Right kidney (tissue), 1 donor: ENCODE results near the gene CTSH.
"Not testable (repeated sequence)": the region's sequence is repeated elsewhere in the genome, so short reads cannot be mapped to it uniquely, and the experiment has no call there.

ENCODE experiments used
- DNase-seq: peaks from one replicate; pipeline ENCODE4 v3.0.0-alpha.2; 2016

Gene CTSH

GRCh38 chr15:78944202-78944625 is 632 bp downstream of the CTSH start:
- no peak for DNase-seq

- DNase-seq: peak; percentile 22
These were observed 1.2 kb downstream of the CTSH start for GRCh38 chr15:78943692-78944091.

GRCh38 chr15:78942741-78943140 is 2.1 kb downstream of the CTSH start:
- DNase-seq: no peak

GRCh38 chr15:78938658-78939488 is 6.0 kb downstream of the CTSH start:
- no peak for DNase-seq

GRCh38 chr15:78937132-78937739 is 7.6 kb downstream of the CTSH start:
- no peak for DNase-seq

- no peak for DNase-seq
These were observed 10.2 kb downstream of the CTSH start for GRCh38 chr15:78934655-78935023.

GRCh38 chr15:78933823-78934654 is 10.8 kb downstream of the CTSH start:
- peak; percentile 55 for DNase-seq

- no peak for DNase-seq
These were observed 11.5 kb downstream of the CTSH start for GRCh38 chr15:78933187-78933822.

GRCh38 chr15:78932258-78932808 is 12.5 kb downstream of the CTSH start:
- no peak for DNase-seq

GRCh38 chr15:78931439-78932257 is 13.2 kb downstream of the CTSH start:
- no peak for DNase-seq

GRCh38 chr15:78930577-78931388 is 14.1 kb downstream of the CTSH start:
- peak; percentile 25 for DNase-seq

- DNase-seq: no peak
These were observed 15.1 kb downstream of the CTSH start for GRCh38 chr15:78929536-78930264.

- DNase-seq: no peak
These were observed 16.2 kb downstream of the CTSH start for GRCh38 chr15:78928616-78929093.

GRCh38 chr15:78928176-78928575 is 16.7 kb downstream of the CTSH start:
- DNase-seq: not testable (repeated sequence)

- DNase-seq: no peak
These were observed 17.6 kb downstream of the CTSH start for GRCh38 chr15:78927077-78927790.

- no peak for DNase-seq
These were observed 18.7 kb downstream of the CTSH start for GRCh38 chr15:78925956-78926743.

- DNase-seq: no peak
These were observed 19.7 kb downstream of the CTSH start for GRCh38 chr15:78925076-78925624.
